Glutamatergic neuron (in vitro differentiated cells): Measurements from ENCODE around the gene TTI1. TPM values are rescaled to one million over a fixed set of nuclear protein-coding genes. Genes with fewer than 3 reads are reported as not detected.

Source experiments
- DNase-seq: peaks from one replicate; pipeline ENCODE4 v3.0.0; 2022
- H3K27ac Mint-ChIP-seq: one replicate; pipeline ENCODE4 v1.8.0; 2020; ENCODE audit warnings: mild to moderate bottlenecking, mixed read lengths, inconsistent platforms; ENCODE audit not compliant: unreplicated experiment
- H3K27me3 Mint-ChIP-seq: one replicate; pipeline ENCODE4 v1.8.0; 2020; ENCODE audit warnings: mild to moderate bottlenecking, moderate library complexity, mixed read lengths, inconsistent platforms; ENCODE audit not compliant: unreplicated experiment
- H3K36me3 Mint-ChIP-seq: one replicate; pipeline ENCODE4 v1.8.0; 2020; ENCODE audit warnings: mild to moderate bottlenecking, mixed read lengths, inconsistent platforms; ENCODE audit not compliant: unreplicated experiment
- H3K4me1 Mint-ChIP-seq: one replicate; pipeline ENCODE4 v1.8.0; 2020; ENCODE audit warnings: mild to moderate bottlenecking, low read depth, mixed read lengths, inconsistent platforms; ENCODE audit not compliant: unreplicated experiment
- H3K4me3 Mint-ChIP-seq: one replicate; pipeline ENCODE4 v1.8.0; 2020; ENCODE audit warnings: mild to moderate bottlenecking, mixed read lengths, inconsistent platforms; ENCODE audit not compliant: unreplicated experiment
- H3K9me3 Mint-ChIP-seq: one replicate; pipeline ENCODE4 v1.8.0; 2020; ENCODE audit warnings: mild to moderate bottlenecking, moderate library complexity, mixed read lengths, inconsistent platforms; ENCODE audit not compliant: unreplicated experiment
- total RNA-seq: library from RNA; stranded (reverse); fragmentation: NEBNext Ultra II Directional; extraction: Animal tissue kit (Norgen Biotek cat#: 25700); gene quantifications from one replicate; pipeline ENCODE4 v1.2.1, GENCODE V29; 2021; ENCODE audit not compliant: unreplicated experiment
- TF ChIP-seq, protein P1 (sequence below): fragments of 200-600 bp; sonication (generic); IDR thresholded peaks from one replicate; pipeline ENCODE4 v1.5.0; 2021; ENCODE audit not compliant: partially characterized antibody, unreplicated experiment

Gene TTI1
- total RNA-seq, 1 donor from 2014 or later = 22.9 TPM

DNA sequence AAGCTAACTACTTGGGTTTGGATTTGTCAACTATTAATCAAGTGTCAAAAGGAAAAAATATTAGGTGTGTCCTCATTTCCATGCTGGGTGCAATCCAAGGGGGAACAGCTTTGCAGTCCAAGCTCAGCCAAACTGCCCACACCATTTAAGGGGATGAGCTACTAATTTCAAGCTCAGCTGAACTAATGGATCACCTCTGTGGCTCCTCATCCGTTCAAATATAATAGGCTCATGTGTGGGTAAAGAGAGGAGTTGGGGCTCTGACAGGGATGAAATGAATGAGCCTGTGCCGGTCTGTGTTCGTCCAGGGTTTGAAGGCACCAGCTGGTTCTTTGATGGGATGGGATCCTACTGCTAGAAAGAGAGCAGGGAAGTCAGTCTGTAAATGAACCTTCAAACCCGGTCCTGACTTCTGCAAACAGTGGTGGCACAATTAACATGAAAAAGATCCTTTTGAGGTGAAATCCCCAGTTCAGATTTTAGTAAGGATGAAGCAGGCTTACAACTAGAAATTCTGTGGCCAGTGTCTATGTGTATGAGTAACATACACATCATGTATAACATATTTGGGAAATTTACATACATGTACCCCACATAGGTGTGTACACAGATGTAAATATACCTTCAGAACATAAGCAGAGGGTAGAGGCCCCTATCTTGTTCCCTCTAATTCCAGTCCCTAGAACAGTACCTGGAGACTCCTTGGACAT, 41.9 kb downstream of the TTI1 start:
- H3K27ac Mint-ChIP-seq = peak overlapping the region; percentile 84
- H3K27me3 Mint-ChIP-seq = peaks cover 2% of the 10 kb centered on the region
- H3K9me3 Mint-ChIP-seq = no peaks in the 10 kb centered on the region
- H3K4me3 Mint-ChIP-seq = peak overlapping the region; percentile 31
- peaks cover 61% of the 10 kb centered on the region for H3K4me1 Mint-ChIP-seq
- no peak for DNase-seq
- no peaks in the 10 kb centered on the region for H3K36me3 Mint-ChIP-seq
- TF ChIP-seq, protein P1, sequence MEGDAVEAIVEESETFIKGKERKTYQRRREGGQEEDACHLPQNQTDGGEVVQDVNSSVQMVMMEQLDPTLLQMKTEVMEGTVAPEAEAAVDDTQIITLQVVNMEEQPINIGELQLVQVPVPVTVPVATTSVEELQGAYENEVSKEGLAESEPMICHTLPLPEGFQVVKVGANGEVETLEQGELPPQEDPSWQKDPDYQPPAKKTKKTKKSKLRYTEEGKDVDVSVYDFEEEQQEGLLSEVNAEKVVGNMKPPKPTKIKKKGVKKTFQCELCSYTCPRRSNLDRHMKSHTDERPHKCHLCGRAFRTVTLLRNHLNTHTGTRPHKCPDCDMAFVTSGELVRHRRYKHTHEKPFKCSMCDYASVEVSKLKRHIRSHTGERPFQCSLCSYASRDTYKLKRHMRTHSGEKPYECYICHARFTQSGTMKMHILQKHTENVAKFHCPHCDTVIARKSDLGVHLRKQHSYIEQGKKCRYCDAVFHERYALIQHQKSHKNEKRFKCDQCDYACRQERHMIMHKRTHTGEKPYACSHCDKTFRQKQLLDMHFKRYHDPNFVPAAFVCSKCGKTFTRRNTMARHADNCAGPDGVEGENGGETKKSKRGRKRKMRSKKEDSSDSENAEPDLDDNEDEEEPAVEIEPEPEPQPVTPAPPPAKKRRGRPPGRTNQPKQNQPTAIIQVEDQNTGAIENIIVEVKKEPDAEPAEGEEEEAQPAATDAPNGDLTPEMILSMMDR = no peak

DNA sequence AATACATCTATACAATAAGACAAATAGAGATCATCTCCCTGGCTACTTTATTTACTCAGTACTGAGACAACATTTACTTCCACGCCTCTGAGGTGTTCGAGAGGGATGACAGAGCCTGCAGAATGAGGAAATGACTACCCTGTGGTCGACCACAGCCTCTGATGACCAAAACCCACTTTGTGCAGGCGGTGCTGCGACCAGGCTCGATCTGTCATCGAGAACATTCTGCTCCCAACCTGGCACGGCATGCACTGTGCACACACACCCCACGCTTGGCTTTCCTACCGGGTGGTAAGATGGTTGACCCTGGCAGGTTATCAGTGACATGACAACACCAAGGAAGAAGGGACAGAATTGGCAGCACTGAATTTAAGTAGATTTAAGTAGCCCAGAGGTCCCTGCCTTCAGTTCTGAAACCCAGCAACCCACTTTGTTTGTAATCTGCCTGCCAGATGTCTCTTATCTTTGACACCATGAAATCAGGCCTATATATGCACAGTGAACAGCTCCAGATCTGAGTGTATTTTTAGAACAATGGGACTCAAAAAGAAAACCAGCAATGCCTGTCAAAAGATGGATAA, 42.6 kb downstream of the TTI1 start:
- Mint-ChIP-seq H3K4me3 (peak overlapping the region; percentile 17), H3K27me3 (peaks cover 2% of the 10 kb centered on the region), H3K36me3 (no peaks in the 10 kb centered on the region), H3K9me3 (no peaks in the 10 kb centered on the region), H3K4me1 (peaks cover 61% of the 10 kb centered on the region), H3K27ac (peak overlapping the region; percentile 84)
- no peak for DNase-seq
- TF ChIP-seq, protein P1 = no peak

DNA sequence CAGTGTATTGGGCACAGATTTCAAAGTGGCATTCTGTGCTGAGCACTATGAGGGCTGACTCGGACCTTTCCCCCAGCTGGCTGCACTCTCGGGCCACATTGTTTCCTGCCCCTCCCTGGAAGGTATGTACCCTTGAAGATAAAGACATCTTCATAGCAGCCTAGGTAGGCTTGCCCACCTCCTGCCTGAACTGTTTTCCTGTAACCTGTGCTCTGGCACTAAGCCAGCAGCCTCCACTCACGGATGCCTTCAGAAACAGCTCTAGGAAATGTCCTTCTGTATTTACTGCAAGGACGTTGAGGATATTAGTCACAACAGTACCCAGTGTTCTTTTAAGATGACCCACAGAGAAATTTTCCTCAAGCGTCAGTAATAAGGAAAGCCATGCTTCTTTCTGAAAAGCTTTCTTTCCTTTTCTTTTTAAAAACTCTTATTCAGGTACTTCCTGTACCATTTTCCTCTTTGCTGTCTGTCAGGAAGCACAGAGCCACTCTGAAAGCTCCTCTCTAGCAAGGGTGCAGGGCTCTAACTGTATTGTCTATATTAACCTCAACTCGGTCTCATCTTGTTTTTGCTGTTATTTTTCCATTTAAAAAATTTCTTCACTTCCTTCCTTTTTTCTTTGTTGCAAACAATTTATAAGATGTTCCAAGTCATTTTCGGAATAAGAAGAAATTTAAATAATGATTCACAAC, 43.5 kb downstream of the TTI1 start:
- TF ChIP-seq, protein P1 = no peak
- no peaks in the 10 kb centered on the region for H3K36me3 Mint-ChIP-seq
- no peak for DNase-seq
- no peak overlapping the region for H3K27ac Mint-ChIP-seq
- no peaks in the 10 kb centered on the region for H3K9me3 Mint-ChIP-seq
- peak overlapping the region; percentile 18 for H3K4me3 Mint-ChIP-seq
- peaks cover 2% of the 10 kb centered on the region for H3K27me3 Mint-ChIP-seq
- H3K4me1 Mint-ChIP-seq = peaks cover 57% of the 10 kb centered on the region

DNA sequence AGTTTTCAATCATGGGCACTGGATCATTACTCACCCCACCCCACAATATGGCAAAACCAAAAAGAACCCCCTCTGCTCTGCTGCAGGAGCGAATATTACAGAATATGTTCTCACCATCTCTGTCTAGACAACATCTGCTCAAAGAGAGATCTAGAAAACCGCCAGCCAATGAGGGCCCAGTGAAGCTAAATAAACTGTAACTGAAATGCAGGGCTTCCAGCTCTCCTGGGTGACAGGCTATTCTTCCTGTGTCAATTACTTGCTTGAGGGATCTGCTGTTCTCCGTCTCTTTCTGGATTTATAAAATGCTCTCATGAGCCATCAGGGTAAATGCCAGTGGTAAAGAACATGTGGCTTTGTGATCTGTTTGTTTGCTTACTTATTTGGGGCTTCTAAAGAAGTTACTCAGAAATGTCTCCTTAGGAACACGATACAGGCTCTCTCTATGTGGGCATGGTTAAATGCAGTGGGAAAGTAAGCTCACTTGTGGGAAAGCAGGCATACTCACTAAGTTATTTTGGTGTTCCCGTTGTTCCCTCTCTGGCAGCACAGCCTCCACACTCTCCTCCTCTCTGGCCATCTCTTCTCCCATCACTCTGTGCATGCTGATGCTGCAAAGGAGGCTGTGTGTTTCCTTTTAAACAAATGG, 44.8 kb downstream of the TTI1 start:
- peak overlapping the region; percentile 9 for H3K4me3 Mint-ChIP-seq
- DNase-seq = no peak
- TF ChIP-seq, protein P1 = no peak
- H3K9me3 Mint-ChIP-seq = no peaks in the 10 kb centered on the region
- H3K36me3 Mint-ChIP-seq = no peaks in the 10 kb centered on the region
- peaks cover 60% of the 10 kb centered on the region for H3K4me1 Mint-ChIP-seq
- H3K27me3 Mint-ChIP-seq = no peaks in the 10 kb centered on the region
- H3K27ac Mint-ChIP-seq = no peak overlapping the region
